ELR (cell line): ENCODE measurements around the gene MRRF.

Source experiments
- DNase-seq: peaks from one replicate; pipeline ENCODE4 v3.0.0-alpha.2; 2015; ENCODE audit warnings: low read depth

Gene MRRF

DNA sequence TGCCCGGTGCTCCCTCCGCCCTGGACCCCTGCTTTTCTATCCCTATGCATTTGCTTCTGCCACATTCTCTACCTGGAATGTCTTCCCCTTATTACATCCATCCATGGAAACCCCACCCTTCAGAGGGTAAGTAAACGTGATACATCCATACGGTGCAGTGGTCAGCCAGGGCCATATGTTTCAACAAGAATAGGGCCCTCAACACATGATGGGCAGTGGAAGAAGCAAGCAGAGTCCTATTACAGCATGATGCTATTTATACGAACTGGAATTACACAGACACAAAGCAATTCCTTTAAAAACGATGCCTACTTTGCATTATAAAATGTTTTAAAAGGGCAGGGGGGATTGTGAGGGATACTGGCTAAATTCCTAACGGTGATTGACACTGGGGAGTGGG lies 68.0 kb downstream of the MRRF start:
- DNase-seq = no peak

DNA sequence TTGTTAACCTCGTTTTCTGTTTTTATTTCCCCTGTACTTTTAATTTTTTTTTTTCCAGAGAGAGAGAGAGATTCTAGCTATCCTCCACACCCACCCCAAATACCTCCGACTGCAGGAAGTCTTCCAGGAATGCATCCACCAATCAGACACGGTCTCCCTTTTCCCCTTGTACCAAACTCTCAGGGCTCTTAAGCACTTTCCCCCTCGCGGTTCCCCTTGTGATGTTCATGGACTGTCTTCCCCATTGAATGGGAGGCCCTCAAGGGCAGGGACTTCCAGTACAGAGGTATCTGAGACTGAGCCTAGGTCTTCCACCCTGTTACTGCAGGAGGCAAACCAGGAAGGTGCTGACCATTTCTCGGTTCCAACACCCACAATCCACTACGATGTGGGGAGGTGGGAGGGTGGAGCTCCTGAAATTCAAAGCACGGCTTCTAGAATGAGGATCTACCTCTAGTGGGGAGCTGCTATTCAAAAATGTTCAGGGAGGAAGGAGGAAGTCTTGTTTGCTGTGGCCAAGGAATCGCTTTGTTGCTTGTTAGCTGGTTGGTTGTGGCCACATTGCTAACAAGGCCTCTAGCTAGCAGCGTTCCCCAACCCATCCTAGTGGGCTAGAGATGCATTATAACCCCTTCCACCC lies 68.6 kb downstream of the MRRF start:
- DNase-seq = no peak

DNA sequence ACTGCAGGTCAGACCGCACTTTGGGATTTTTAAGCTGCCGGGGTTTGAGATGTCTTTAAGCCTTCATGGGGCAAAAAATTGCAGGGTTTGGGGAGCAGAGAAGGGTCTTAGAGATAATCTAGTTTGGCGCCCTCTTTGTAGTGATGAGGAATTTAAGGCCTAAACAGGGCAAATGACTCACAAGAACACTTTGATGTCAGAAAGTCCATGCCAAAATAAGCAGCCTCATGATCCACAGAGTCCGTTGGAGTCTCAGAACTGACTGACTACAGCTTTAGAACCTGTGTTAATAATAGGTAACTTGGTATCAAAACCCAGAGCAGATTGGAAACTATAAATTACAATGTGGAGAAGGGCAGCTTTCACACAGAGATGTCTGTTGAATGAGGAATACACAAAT lies 70.2 kb downstream of the MRRF start:
- DNase-seq = peak; percentile 13

DNA sequence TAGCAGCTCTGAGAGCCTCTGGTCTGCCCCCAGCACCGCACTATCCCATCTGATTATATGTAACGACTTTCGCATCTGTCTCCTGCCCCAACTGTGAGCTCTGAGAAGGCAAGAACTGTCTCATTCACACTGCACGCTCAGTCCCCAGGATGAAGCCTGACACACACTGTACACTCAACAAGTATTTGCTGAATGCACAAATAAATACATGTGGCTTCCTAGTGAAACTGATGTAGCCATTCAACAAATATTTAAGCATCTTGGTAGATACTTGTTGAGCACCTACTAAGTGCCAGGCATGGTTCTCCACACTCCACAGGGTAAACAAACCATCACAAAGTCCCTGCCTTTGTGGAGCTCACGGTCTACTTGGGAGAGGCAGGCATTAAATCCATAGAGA lies 71.5 kb downstream of the MRRF start:
- DNase-seq = no peak

DNA sequence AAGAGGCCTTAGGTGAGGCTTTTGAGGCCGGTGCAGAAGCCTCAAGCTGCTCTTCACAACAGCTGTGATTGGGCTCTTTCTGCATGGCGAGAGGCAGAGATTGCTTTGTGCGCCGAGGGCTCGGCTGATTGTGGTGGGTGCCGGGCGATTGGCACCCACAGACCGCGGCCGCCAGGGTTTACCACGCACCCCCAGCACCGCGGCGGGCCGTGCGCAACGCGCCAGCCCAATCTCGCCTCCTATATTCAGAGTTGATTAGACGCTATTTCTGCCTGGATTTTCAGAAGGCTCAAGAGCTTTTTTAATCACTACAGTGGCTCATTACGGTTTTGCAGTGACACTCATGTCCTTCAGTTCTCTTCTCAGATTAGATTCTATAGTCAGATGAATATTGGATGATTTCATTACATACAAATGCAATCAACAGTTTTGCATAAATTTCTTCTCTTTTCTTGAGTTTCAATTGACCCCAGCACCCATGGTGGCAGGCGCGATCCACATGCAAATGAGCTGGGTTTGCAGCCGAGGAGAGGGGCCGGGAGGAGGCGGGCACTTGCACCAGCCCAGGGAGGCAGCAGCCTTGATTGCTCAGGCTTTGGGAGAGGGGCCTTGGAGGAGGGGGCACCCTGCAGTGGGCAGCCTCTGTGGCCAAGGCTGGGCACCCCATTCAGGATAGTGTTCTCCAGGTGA lies 72.3 kb downstream of the MRRF start:
- no peak for DNase-seq

DNA sequence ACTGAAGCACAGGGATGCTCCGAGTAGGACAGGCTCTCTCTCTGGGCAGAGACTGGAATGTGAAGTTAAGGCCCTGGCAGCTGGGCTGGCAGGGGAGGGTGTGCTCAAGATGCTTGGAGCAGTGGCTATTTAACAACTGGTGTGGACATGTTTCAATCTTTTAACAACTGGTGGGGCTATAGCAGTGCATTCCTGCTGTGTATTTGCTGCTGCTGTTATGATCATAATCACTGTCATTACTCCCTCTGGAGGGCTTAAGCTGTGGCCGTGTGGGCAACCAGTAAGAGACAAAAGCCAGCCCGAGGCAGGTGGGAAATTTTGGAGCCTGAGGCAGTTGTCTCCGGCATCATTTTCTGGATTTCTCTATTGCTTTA lies 72.9 kb downstream of the MRRF start:
- no peak for DNase-seq

DNA sequence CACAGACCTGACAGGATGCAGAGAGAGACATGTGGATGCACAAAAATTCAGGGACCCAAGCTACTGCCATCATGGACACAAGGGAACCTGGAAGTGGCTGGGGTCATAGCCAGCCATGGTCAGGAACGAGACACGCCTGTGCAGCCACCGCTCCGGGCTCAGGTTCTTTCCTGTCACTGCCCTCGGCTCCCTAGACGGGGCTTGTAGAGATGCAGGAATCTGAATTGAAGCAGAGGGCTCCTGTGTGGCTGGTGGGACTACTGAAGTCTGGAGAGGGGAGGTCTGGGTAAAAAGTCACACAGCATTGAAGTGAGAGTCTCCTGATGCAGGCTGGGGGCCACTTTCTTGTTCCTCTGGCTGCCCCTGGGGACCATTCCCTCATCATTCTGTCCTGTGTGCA lies 73.9 kb downstream of the MRRF start:
- no peak for DNase-seq

DNA sequence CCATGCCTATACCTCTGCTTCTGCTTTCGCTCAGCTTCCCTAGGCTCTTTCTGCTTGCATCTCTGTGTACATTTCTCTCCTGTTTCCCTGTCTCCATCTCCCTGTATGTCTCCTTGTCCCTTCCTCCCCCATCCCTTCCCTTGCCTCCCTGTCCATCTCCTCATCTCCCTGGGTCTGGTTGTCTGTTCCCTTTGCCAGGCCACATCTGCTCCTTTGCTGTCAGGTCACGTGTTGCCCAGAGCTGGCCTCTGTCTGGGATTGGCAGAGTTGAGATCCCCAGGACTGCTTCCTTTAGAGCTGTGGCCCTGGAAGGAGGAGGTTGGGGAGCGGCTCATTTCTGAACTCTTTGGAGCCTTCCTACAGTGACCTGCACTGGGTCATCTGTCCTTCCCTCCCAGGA lies 74.3 kb downstream of the MRRF start:
- no peak for DNase-seq

DNA sequence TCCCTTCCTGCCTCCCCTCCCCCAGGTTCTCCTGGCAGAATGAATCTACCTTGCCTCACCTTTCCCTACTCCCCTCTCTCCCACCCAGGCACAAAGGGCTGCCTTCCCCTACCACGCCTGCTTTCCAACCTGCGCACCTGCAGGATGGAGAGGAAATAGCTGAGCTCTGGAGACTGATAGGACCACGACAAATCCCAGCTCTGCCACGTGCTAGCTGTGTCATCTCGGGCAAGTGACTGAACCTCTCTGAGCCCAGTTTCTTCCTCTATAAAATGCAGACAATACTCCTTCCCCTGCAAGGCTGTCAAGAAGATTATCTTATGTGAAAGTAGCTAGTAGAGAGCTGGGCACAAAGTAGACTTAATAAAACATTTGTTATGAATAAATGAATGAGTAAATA lies 74.9 kb downstream of the MRRF start:
- DNase-seq = no peak

DNA sequence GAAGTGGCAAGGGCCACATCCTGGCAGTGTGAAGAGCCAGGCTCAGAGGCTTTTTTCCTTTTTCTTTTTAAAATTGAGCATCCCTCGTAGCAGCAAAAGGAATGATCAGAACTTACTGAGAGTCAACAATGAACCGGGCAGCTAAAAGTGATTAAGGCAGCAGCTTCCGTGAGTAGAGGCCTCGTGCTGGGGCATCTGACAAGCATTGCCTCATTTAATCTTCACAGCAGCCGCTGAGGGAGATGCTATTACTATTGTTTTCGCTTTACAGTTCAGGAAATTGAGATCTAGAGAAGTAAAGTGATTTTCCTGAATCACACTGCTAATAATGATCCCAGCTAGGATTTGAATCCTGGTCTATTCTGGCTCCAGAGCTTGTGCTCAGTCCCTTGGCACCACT lies 75.5 kb downstream of the MRRF start:
- DNase-seq = no peak

DNA sequence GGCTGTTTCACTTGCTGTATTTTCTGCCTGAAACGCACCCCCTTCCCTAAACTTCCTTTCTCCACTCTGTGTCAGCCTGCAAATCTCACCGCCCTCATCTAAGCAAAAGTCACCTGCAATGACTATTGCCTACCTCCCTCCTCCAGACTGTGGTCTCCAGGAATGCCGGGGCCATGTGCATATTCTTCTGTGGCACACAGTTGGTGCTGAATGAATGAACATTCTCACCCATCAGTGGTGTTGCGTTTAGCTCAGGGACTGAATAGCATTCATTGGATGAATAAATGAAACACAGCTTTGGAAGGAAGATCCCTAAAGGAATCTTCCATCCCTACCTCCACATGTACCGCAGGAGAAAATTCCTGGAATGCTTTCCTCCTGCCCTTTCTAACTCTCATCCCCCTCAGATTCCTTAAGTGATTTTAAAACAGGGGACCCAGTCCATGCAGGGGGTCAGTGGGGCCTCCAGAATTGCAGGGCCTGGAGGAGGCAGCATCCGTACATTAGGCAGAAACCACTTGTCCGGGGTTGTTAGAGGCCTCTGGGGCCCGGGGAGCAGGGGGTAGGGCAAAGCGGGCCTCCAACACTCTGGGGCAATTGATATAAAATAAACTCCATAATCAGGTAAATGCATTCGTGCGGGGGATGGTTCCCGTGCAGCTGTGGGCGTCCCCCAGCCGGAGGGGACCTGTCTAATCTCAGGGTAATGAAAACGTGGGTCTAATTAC lies 77.8 kb downstream of the MRRF start:
- DNase-seq = no peak

DNA sequence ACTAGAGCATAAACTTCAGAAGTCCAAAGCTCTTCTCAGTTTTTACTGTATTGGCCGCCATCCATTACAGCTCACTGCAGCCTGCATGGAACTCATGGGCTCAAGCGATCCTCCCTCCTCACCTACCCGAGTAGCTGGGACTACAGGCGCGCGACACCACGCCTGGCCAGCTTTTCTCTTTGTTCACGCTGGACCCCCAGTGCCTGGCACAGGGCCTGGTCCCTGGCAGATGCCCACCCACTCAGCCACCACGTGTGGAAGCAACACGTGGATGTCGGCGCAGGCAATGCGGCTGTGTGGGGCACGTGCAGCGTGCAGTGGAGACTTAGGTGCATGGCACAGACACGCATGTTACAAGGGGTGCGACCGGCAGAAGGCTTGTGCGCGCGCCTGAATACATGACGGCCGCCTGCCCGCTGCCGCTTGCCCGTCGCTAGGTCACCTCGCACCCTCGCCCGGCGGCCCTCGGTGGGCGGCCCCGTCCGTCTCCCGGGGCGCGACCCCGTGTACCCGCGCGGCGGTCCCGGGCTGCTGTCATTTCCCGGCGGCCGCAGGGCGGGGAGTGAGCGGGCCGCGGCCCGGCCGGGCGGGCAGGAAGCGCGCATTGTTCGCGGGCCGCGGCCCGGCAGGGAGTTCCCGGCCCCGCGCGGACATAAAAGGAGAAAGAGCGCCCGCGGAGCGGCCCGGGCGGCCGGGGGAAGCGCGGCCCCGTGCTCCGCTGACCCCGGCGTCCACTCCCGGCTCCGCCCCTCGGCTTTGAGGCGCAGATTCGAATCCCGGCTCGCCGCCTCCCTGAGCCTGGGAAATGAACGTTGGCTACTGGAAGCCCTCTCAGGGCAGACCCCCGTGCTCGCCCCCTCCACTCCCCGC lies 82.0 kb downstream of the MRRF start:
- peak; percentile 53 for DNase-seq

DNA sequence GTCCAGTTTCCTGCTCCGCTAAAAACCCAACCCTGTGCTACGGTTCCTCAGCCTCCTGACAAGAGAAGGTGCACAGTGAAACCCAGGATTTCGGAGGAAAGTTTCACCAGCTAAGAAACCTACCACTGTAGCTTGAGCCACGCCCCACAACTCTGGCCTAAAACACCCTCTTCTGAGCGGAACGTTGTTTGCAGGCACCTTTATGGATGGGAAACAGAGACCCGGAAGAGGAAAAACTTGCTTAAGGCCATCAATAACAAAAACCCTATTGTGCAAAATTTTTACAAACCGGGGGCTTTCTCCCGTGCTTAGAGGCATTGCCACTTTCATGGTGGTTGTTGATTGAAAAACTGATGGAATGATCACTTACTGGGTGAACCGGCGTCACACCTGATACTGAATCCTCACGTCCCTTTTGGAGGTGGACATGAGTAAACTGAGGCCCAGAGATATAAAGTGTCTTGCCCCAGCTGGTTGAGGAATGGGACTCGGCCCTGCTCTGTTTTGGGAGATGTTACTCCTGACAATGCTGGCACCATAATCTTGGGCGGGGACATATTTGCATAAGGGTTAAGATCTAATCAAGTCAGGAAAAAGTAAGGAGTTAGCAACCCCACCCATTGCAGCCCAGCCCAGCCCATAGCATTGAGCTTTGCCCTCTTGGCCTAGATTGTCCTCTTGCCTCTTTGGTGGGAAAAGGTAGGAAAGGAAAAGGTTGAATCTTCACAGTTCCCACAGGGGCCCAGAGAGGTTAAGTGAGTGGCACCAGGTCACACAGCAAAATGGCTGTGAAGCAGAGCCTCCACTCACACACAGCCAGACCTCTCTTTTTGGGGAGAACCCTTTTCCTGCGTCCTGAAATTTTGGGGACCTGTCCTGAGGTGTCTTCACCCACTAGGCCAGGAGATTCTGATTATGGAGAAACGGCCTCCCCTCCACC lies 82.9 kb downstream of the MRRF start:
- peak; percentile 59 for DNase-seq

DNA sequence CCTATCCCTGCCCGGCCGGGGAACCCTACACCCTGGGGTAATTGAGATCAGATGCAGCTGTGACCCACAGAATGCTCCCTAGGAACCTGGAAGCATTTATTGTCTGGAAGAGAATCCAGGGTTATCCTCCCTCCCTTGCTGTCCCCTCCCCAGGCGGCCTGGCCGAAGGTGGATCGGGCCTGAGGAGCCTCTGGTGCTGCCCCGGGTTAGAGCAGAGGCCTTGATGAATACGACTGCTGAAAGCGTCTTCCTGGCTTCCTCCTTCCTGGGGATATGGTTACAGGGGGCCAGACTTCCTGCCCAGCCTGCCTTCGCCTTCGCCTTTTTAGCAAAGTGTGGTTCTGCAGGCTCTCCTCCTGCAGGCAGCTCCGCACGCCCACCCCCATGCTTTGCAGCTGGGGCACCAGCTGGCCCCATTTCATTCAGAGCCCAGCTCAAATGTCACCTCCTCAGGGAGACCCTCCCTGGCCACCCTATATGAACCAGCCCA lies 83.7 kb downstream of the MRRF start:
- DNase-seq = no peak

DNA sequence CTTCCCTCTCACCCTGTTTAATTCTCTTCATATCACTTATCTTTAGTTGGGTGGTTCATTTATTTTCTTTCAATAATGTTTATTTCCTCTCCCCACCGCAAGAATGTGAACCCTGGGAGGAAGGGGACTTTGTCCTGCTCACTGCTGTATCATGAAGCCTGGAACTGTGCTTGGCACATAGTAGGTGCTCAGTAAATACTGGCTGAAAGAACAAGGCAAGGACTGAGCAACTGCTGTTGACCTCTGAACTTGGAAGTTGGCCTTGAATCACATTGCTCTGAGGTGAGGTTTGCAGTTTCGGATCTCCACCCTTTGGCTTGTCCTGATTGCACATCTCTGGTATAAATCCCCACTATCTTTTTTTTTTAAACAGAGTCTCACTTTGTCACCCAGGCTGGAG lies 84.1 kb downstream of the MRRF start:
- DNase-seq = no peak

DNA sequence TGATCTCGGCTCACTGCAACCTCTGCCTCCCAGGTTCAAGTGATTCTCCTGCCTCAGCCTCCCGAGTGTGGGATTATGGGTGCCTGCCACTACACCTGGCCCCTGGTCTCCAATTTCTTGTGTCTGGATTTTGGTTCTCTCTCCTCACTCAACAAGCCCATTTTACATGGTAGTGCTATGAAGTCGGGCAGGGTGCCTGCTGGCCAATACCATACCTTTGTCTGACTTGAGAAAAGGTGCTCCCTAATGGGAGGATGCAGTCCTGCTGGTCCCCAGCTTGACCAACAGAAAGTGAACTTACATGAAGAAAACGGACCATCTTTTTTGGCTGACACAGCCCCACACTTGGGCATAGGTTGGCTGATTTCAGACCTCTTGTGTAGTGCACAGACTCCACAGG lies 84.5 kb downstream of the MRRF start:
- DNase-seq = no peak

DNA sequence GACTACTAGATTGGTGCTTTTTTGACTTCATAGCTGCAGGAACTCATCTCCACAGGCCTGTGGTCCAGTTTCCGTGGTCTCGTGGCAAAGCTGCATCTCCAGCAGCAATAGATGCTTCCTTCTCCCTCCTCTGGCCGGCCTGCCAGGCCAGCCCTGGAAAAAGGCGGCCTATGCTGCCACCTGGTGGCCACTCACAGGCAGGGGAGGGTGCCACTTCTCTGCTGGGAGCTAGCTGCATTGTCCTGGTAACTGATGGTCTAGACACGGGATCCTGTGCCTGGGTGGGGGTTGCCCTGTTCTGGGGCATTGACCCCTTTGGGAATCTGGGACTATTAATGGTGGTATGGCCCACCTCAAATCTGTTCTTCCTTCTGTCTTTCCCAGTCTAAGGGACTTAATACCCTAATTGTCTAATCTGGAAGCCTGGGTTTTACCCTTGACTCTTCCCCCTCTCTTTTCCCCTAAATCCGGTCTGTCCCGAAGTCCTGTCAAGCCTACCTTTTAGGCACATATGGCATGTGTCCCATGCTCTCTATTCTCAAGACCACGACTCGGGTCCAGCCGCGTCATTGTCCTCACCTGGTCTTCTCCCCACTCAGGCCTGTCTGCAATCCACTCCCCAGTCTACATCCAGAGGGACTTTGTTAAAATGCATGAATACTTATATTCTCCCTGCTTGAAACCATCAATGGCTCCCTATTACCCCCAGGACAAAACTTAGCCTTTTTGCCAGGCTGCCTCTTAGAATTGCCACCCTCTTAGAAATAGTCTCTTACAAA lies 86.1 kb downstream of the MRRF start:
- peak; percentile 75 for DNase-seq

DNA sequence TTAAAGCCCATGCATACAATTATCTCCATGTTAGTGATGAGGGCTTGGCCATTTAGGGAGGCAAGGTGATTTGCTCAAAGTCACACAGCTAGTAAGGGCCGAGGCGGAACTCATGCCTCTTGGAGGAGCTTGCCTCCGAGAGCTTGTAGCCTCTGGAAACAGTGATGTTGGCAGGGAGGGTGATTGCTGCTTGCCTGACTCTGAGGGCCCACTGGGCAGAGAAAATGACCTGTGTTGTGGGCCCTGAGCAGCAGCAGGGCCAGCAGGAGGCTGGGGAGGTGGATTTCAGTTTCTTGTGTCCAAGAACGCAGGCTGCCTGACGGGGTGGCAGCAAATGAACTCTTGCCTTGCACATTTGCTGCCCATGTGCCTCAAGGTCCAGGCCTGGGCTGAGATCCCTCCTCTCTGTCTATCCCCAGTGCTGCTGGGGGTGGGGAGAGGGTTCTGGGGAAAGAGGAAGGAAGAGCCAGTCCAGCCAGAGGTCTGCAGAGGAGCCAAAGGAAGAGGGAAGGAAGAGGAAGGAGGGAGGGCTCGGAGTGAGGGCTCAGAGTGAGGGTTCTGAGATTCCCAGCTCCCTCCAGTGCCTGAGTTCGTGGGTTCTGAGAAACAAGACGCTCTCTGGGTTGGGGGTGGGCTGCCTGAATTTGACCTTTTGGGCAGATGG lies 90.0 kb downstream of the MRRF start:
- DNase-seq = no peak

DNA sequence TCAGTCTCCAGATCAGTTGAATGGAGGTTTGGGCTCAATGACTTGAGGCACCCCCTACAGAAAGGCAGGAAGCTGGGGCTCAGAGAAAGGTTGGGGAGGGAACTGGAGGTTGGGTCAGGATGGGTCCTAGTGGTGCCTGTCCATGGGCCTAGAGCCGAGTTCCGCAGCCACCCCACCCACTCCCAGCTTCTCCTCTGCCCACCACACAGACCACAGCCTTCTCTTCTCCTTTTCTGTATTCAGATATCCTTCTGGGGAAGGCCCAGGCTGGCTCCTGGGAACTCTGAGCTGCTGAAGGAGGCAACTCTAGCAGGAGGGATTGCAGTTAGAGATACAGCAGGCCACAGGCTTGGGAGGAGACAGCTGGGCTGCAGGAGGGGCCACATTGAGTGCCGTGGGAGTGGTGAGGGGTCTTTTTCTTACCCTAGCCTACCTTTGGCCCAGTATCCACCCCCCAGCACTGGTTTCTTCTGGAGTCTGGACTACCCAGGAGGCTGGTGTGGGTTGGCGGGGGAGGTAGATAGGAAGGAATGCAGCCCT lies 90.7 kb downstream of the MRRF start:
- no peak for DNase-seq

DNA sequence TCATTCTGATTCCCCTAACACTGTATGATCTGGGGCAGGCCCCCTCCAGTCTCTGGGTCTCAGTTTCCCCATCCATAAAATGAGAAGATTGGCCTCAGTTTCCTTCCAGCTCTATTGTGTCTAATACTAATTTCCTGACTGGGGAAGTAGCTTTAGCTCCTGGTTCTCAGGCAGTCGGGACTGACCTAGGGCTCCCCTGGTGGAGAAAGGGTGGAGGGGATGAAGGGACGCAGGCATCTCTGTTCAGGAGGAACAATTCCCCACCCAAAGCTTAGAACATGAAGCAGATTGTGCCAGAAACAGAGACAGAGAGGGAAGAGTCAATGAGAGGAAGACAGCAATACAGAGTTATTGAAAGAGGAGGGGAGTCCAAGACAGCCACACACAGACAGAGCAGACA lies 91.9 kb downstream of the MRRF start:
- peak; percentile 30 for DNase-seq
